A549 (cell line): ENCODE measurements around the gene NR3C2. TPM values are rescaled to one million over a fixed set of nuclear protein-coding genes. Genes with fewer than 3 reads are reported as not detected.

Experiments
- ATAC-seq, 2 experiments: fragments of 200-7000 bp in 1 of 2; fragments of >200 bp in 1 of 2; cut with Nextera tagmentation in 1 of 2; cut with Tn5 transposase in 1 of 2; 3 replicates each; pipeline versions ENCODE4 v1.8.0 to v1.9.1; 2018 to 2020; ENCODE audit warnings: mild to moderate bottlenecking in 1 of 2, moderate library complexity in 1 of 2
- CTCF ChIA-PET: fragments of 300-600 bp; sonication (Branson Sonifier 250); formaldehyde crosslinking; extraction: SDS; loops from one replicate; lab custom pipeline; 2021; ENCODE audit warnings: antibody characterized with exemption, inconsistent platforms; lab: Yijun Ruan, JAX
- POLR2A ChIA-PET: fragments of 350-600 bp; formaldehyde crosslinking; extraction: SDS; loops from one replicate; lab custom pipeline; 2021; ENCODE audit warnings: antibody characterized with exemption, inconsistent platforms; lab: Yijun Ruan, JAX
- DNase-seq, 2 experiments: peaks; one replicate each; pipeline versions ENCODE4 v3.0.0 to v3.0.0-alpha.2; 2011 to 2016; ENCODE audit warnings: low read depth in 1 of 2, low spot score in 1 of 2
- FAIRE-seq: peaks from 2 replicates; lab custom pipeline; 2011; peaks lifted over from hg19 to GRCh38; lab: Jason Lieb, UNC
- H3K27ac ChIP-seq, 2 experiments: fragments of >200 bp; sonication (Bioruptor Twin); formaldehyde crosslinking; 3 replicates each; pipeline ENCODE4 v1.5.1; 2016 to 2017
- H3K4me1 ChIP-seq: fragments of >200 bp; sonication (Bioruptor Twin); formaldehyde crosslinking; 3 replicates; pipeline ENCODE4 v1.6.1; 2016
- H3K4me2 ChIP-seq: fragments of >200 bp; sonication (Bioruptor Twin); formaldehyde crosslinking; 3 replicates; pipeline ENCODE4 v1.6.1; 2016
- H3K4me3 ChIP-seq: fragments of >200 bp; sonication (Bioruptor Twin); formaldehyde crosslinking; 3 replicates; pipeline ENCODE4 v1.5.1; 2016
- H3K9me3 ChIP-seq: fragments of >200 bp; sonication (Bioruptor Twin); formaldehyde crosslinking; 3 replicates; pipeline ENCODE4 v1.6.1; 2016
- BHLHE40 ChIP-seq: IDR thresholded peaks from 2 replicates; pipeline ENCODE4 v1.6.1; 2012; ENCODE audit warnings: low read depth, low read length, inconsistent platforms
- CBX2 ChIP-seq: fragments of 200-600 bp; sonication (generic); IDR thresholded peaks from 2 replicates; pipeline ENCODE4 v1.6.1; 2016; ENCODE audit warnings: low read depth, mild to moderate bottlenecking, borderline replicate concordance
- CBX8 ChIP-seq: fragments of 200-600 bp; sonication (generic); IDR thresholded peaks from 2 replicates; pipeline ENCODE4 v1.6.1; 2016
- CHD4 ChIP-seq: fragments of 200-600 bp; sonication (generic); IDR thresholded peaks from 2 replicates; pipeline ENCODE4 v1.6.1; 2016; ENCODE audit warnings: antibody characterized with exemption, mild to moderate bottlenecking, borderline replicate concordance
- E2F6 ChIP-seq: IDR thresholded peaks from 2 replicates; pipeline ENCODE4 v1.6.1; 2012; ENCODE audit warnings: low read depth, borderline replicate concordance
- EHF ChIP-seq: fragments of 250-450 bp; sonication (Bioruptor Pico); IDR thresholded peaks from 2 replicates; pipeline ENCODE4 v1.5.0; 2020; ENCODE audit warnings: mild to moderate bottlenecking
- ESRRA ChIP-seq: fragments of 150-350 bp; IDR thresholded peaks from 2 replicates; pipeline ENCODE4 v1.6.1; 2014; ENCODE audit warnings: mild to moderate bottlenecking, low read length, borderline replicate concordance
- FOSL2 ChIP-seq, 2 experiments: fragments of 450-650 bp in 1 of 2; fragments of >200 bp in 1 of 2; sonication (Bioruptor Twin) in 1 of 2; formaldehyde crosslinking; IDR thresholded peaks; 2 replicates each; pipeline versions ENCODE4 v1.5.0 to v1.6.1; 2016 to 2020; ENCODE audit warnings: mild to moderate bottlenecking in 1 of 2, moderate library complexity in 1 of 2
- FOXS1 ChIP-seq: fragments of 250-450 bp; sonication (Bioruptor Pico); IDR thresholded peaks from 2 replicates; pipeline ENCODE4 v1.5.0; 2020; ENCODE audit warnings: mild to moderate bottlenecking, moderate library complexity
- GATA3 ChIP-seq: IDR thresholded peaks from 2 replicates; pipeline ENCODE4 v1.6.1; 2012; ENCODE audit warnings: borderline replicate concordance
- HDAC2 ChIP-seq: fragments of 200-600 bp; sonication (generic); IDR thresholded peaks from 2 replicates; pipeline ENCODE4 v1.6.1; 2016
- HEYL ChIP-seq: fragments of 250-450 bp; sonication (Bioruptor Pico); IDR thresholded peaks from 2 replicates; pipeline ENCODE4 v1.8.0; 2021; ENCODE audit warnings: mild to moderate bottlenecking, moderate library complexity
- HOXB13 ChIP-seq: fragments of 250-450 bp; sonication (Bioruptor Pico); IDR thresholded peaks from 2 replicates; pipeline ENCODE4 v1.5.0; 2020; ENCODE audit warnings: low read depth, mild to moderate bottlenecking, moderate library complexity
- JUN ChIP-seq, 2 experiments: fragments of >200 bp; sonication (Bioruptor Twin); formaldehyde crosslinking; IDR thresholded peaks; 2 replicates in 1 of 2; 3 replicates in 1 of 2; pipeline ENCODE4 v1.6.1; 2016 to 2017
- MAFK ChIP-seq: fragments of 450-650 bp; IDR thresholded peaks from 2 replicates; pipeline ENCODE4 v1.6.1; 2014; ENCODE audit not compliant: partially characterized antibody
- NFE2L2 ChIP-seq: fragments of 150-350 bp; conservative IDR thresholded peaks from 2 replicates; pipeline ENCODE4 v1.6.1; 2014; ENCODE audit warnings: low read length
- PHF8 ChIP-seq: fragments of 200-600 bp; sonication (generic); IDR thresholded peaks from 2 replicates; pipeline ENCODE4 v1.6.1; 2016; ENCODE audit warnings: low read depth, mild to moderate bottlenecking, antibody characterized with exemption, moderate library complexity, borderline replicate concordance
- POLR2A ChIP-seq: IDR thresholded peaks from 2 replicates; pipeline ENCODE4 v1.6.1; 2012; ENCODE audit warnings: mild to moderate bottlenecking, low read length
- POLR2AphosphoS2 ChIP-seq: conservative IDR thresholded peaks from 2 replicates; pipeline ENCODE4 v1.6.1; 2012; ENCODE audit warnings: low read length, improper control_type of control experiment, inconsistent platforms
- SREBF2 ChIP-seq: fragments of 450-650 bp; IDR thresholded peaks from 2 replicates; pipeline ENCODE4 v1.6.1; 2014; ENCODE audit warnings: mild to moderate bottlenecking, moderate library complexity
- TFCP2L1 ChIP-seq: fragments of 250-450 bp; sonication (Bioruptor Pico); IDR thresholded peaks from 2 replicates; pipeline ENCODE4 v1.5.0; 2021; ENCODE audit warnings: mild to moderate bottlenecking
- TP53 ChIP-seq: fragments of 250-450 bp; sonication (Bioruptor Pico); IDR thresholded peaks from 2 replicates; pipeline ENCODE4 v1.5.0; 2021; ENCODE audit warnings: mild to moderate bottlenecking, moderate library complexity
- USF2 ChIP-seq: fragments of 450-650 bp; IDR thresholded peaks from 2 replicates; pipeline ENCODE4 v1.6.1; 2014; ENCODE audit warnings: antibody characterized with exemption
- ZC3H11A ChIP-seq: fragments of 450-650 bp; IDR thresholded peaks from 2 replicates; pipeline ENCODE4 v1.6.1; 2014; ENCODE audit warnings: antibody characterized with exemption, mild to moderate bottlenecking
- ZNF302 ChIP-seq: fragments of 250-450 bp; sonication (Bioruptor Pico); IDR thresholded peaks from 2 replicates; pipeline ENCODE4 v1.9.0; 2021; ENCODE audit warnings: inconsistent platforms, mild to moderate bottlenecking, moderate library complexity
- ZSCAN20 ChIP-seq: fragments of 250-450 bp; sonication (Bioruptor Pico); IDR thresholded peaks from 2 replicates; pipeline ENCODE4 v1.8.0; 2022; ENCODE audit warnings: mild to moderate bottlenecking, moderate library complexity
- WGBS: methylation state at CpG from one replicate; pipeline ENCODE4 v1.1.6; 2017; ENCODE audit errors: missing lambda C conversion rate; 5-methylcytosine and 5-hydroxymethylcytosine counted together
- polyA plus RNA-seq, 4 experiments: library from polyadenylated mRNA; depleted of rRNA in 3 of 4; stranded (reverse); fragments of >200 nt; fragmentation: RNase III in 1 of 4; extraction: RNeasy Plus Mini Kit Qiagen cat#74134 plus additional on column Dnase treatment in 1 of 4; gene quantifications; 2 replicates in 3 of 4; 3 replicates in 1 of 4; pipeline ENCODE4 v1.2.3, GENCODE V29; 2011 to 2017
- TF ChIP-seq, protein P1 (sequence below): fragments of 250-450 bp; sonication (Bioruptor Pico); IDR thresholded peaks from 2 replicates; pipeline ENCODE4 v1.5.0; 2021; ENCODE audit warnings: mild to moderate bottlenecking, moderate library complexity, borderline replicate concordance
- TF ChIP-seq, protein P2 (sequence below): fragments of 250-450 bp; sonication (Bioruptor Pico); IDR thresholded peaks from 2 replicates; pipeline ENCODE4 v1.5.0; 2020; ENCODE audit warnings: low read depth, mild to moderate bottlenecking, moderate library complexity

The NR3C2 gene
- polyA plus RNA-seq, 2 of the 4 experiments (the other 2 are of a cell fraction): 0.01 to 0.03 TPM

GRCh38 chr4:148441986-148442831 is at the start of gene NR3C2 (continued):
- TF ChIP-seq, protein P1, sequence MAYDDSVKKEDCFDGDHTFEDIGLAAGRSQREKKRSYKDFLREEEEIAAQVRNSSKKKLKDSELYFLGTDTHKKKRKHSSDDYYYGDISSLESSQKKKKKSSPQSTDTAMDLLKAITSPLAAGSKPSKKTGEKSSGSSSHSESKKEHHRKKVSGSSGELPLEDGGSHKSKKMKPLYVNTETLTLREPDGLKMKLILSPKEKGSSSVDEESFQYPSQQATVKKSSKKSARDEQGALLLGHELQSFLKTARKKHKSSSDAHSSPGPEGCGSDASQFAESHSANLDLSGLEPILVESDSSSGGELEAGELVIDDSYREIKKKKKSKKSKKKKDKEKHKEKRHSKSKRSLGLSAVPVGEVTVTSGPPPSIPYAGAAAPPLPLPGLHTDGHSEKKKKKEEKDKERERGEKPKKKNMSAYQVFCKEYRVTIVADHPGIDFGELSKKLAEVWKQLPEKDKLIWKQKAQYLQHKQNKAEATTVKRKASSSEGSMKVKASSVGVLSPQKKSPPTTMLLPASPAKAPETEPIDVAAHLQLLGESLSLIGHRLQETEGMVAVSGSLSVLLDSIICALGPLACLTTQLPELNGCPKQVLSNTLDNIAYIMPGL (CRISPR knock-in tag): no peak
- TF ChIP-seq CBX2: no peak
- TF ChIP-seq NFE2L2: no peak
- no peak for TF ChIP-seq E2F6
- TF ChIP-seq ZC3H11A: no peak
- TF ChIP-seq HDAC2: no peak
- TF ChIP-seq FOSL2 (IDR thresholded peaks at IDR 0.05): no peak
- no peak for TF ChIP-seq FOSL2 (CRISPR knock-in tag; IDR thresholded peaks at IDR 0.05)
- TF ChIP-seq MAFK: no peak
- no peak for TF ChIP-seq ZSCAN20 (CRISPR knock-in tag)
- peak; percentile 39; the same call in 1 of the 2 replicates for TF ChIP-seq POLR2A
- no peak for TF ChIP-seq GATA3
- TF ChIP-seq EHF (CRISPR knock-in tag): no peak
- no peak for TF ChIP-seq ESRRA
- TF ChIP-seq USF2: peak; percentile 73
- TF ChIP-seq FOXS1 (CRISPR knock-in tag): no peak

GRCh38 chr4:148487181-148487580 is 45.0 kb upstream of the NR3C2 start:
- 10% methylated on average over 2 of the region's 2 CpGs for WGBS
- Histone ChIP-seq H3K27ac (no peak overlapping the region), H3K9me3 (no peaks in the 10 kb centered on the region), H3K4me1 (no peaks in the 10 kb centered on the region), H3K4me3 (no peak overlapping the region), H3K4me2 (no peak overlapping the region)
- FAIRE-seq: no peak
- POLR2A ChIA-PET: no interaction called here
- no peak for TF ChIP-seq ZNF302 (CRISPR knock-in tag)
- TF ChIP-seq, protein P2, sequence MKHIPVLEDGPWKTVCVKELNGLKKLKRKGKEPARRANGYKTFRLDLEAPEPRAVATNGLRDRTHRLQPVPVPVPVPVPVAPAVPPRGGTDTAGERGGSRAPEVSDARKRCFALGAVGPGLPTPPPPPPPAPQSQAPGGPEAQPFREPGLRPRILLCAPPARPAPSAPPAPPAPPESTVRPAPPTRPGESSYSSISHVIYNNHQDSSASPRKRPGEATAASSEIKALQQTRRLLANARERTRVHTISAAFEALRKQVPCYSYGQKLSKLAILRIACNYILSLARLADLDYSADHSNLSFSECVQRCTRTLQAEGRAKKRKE (CRISPR knock-in tag): no peak
- no peak for TF ChIP-seq CBX8
- ATAC-seq: no peak
- DNase-seq: no peak
- CTCF ChIA-PET: no interaction called here

DNA sequence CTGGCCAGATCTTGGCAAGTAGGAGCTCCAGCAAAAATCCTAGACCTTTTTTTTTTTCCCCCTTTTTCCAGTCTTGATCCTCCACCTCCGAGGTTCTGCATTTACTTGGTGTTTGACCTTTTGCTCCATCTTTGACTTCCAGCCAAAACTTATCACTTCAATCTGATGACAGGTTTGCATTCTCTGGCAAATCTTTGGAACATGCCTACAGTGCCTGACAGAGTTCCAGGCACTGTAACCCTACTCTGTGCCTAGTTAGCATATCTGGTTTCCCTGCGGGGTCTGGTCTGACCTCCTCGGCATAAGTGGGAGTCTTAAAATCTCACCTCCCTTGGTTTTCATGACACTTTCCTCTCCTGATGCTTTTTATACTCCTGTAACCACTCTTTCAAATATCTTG is 39.4 kb upstream of the NR3C2 start:
- TF ChIP-seq CBX2 (no peak), GATA3 (no peak), ZC3H11A (no peak), JUN (IDR thresholded peaks at IDR 0.05) (no peak), TP53 (CRISPR knock-in tag) (no peak), NFE2L2 (no peak), BHLHE40 (no peak), TFCP2L1 (CRISPR knock-in tag) (no peak), ZNF302 (CRISPR knock-in tag) (no peak), PHF8 (no peak), HDAC2 (no peak), HEYL (CRISPR knock-in tag) (no peak), POLR2AphosphoS2 (no peak), HOXB13 (no peak), SREBF2 (no peak), CHD4 (no peak), USF2 (no peak)
- TF ChIP-seq, protein P1 (CRISPR knock-in tag): no peak
- Histone ChIP-seq H3K4me2 (no peak overlapping the region), H3K4me3 (no peak overlapping the region), H3K9me3 (no peaks in the 10 kb centered on the region), H3K4me1 (no peaks in the 10 kb centered on the region), H3K27ac (no peak overlapping the region)
- WGBS: 7% methylated on average over 3 of the region's 3 CpGs
- DNase-seq: no peak
- CTCF ChIA-PET: no interaction called here
- POLR2A ChIA-PET: no interaction called here
- no peak for FAIRE-seq
- ATAC-seq: no peak
